RWPE2 (cell line): Measurements from ENCODE around the gene TNK2.
"Not testable (repeated sequence)": the region's sequence is repeated elsewhere in the genome, so short reads cannot be mapped to it uniquely, and the experiment has no call there.

ENCODE experiments used
- ATAC-seq: fragments of 200-7000 bp; cut with Tn5 transposase; 3 replicates; pipeline ENCODE4 v1.9.1; 2021; ENCODE audit warnings: low read depth
- DNase-seq: peaks from one replicate; pipeline ENCODE4 v3.0.0-alpha.2; 2020; ENCODE audit warnings: low spot score
- H3K27ac ChIP-seq: fragments of 450-650 bp; 2 replicates; pipeline ENCODE4 v1.5.1; 2017; ENCODE audit warnings: mild to moderate bottlenecking; ENCODE audit not compliant: poor library complexity, severe bottlenecking
- H3K27me3 ChIP-seq: fragments of 250-450 bp; sonication (Bioruptor Pico); 2 replicates; pipeline ENCODE4 v1.5.1; 2021; ENCODE audit warnings: mild to moderate bottlenecking, moderate library complexity; ENCODE audit not compliant: insufficient read depth, poor library complexity, severe bottlenecking
- H3K36me3 ChIP-seq: fragments of 250-450 bp; sonication (Bioruptor Pico); 2 replicates; pipeline ENCODE4 v1.5.1; 2020; ENCODE audit warnings: low read depth, mild to moderate bottlenecking, moderate library complexity
- H3K4me1 ChIP-seq: fragments of 250-450 bp; sonication (Bioruptor Pico); 2 replicates; pipeline ENCODE4 v1.5.1; 2021; ENCODE audit warnings: mild to moderate bottlenecking, moderate library complexity; ENCODE audit not compliant: insufficient read depth, poor library complexity, severe bottlenecking
- H3K4me3 ChIP-seq: fragments of 250-450 bp; sonication (Bioruptor Pico); 2 replicates; pipeline ENCODE4 v1.5.1; 2021; ENCODE audit warnings: mild to moderate bottlenecking, moderate library complexity; ENCODE audit not compliant: severe bottlenecking
- H3K9me3 ChIP-seq: fragments of 250-450 bp; sonication (Bioruptor Pico); 2 replicates; pipeline ENCODE4 v1.5.1; 2021; ENCODE audit warnings: mild to moderate bottlenecking, moderate library complexity; ENCODE audit not compliant: severe bottlenecking
- CTCF ChIP-seq: fragments of 450-650 bp; IDR thresholded peaks from one replicate; pipeline ENCODE4 v1.5.1; 2017; ENCODE audit warnings: mild to moderate bottlenecking, moderate library complexity; ENCODE audit not compliant: poor library complexity, severe bottlenecking

The TNK2 gene

GRCh38 chr3:195873281-195873887, 35.0 kb downstream of the TNK2 start:
- no peaks in the 10 kb centered on the region for H3K27me3 ChIP-seq
- DNase-seq: peak; percentile 58
- H3K36me3 ChIP-seq: peaks cover 46% of the 10 kb centered on the region
- H3K27ac ChIP-seq: peak overlapping the region; percentile 18
- no peak for TF ChIP-seq CTCF
- H3K4me3 ChIP-seq: no peak overlapping the region
- ATAC-seq: no peak
- no peaks in the 10 kb centered on the region for H3K9me3 ChIP-seq
- H3K4me1 ChIP-seq: peaks cover 7% of the 10 kb centered on the region

GRCh38 chr3:195872800-195873199, 35.6 kb downstream of the TNK2 start:
- no peak for TF ChIP-seq CTCF
- H3K27me3 ChIP-seq: no peaks in the 10 kb centered on the region
- DNase-seq (peak; percentile 69), ATAC-seq (no peak)
- no peak overlapping the region for H3K4me3 ChIP-seq
- peaks cover 7% of the 10 kb centered on the region for H3K4me1 ChIP-seq
- peaks cover 43% of the 10 kb centered on the region for H3K36me3 ChIP-seq
- no peaks in the 10 kb centered on the region for H3K9me3 ChIP-seq
- no peak overlapping the region for H3K27ac ChIP-seq

- no peaks in the 10 kb centered on the region for H3K9me3 ChIP-seq
- peak; percentile 45 for DNase-seq
- TF ChIP-seq CTCF: no peak
- peaks cover 7% of the 10 kb centered on the region for H3K4me1 ChIP-seq
- H3K27me3 ChIP-seq: no peaks in the 10 kb centered on the region
- ATAC-seq: no peak
- H3K4me3 ChIP-seq: no peak overlapping the region
- H3K27ac ChIP-seq: no peak overlapping the region
- H3K36me3 ChIP-seq: peaks cover 41% of the 10 kb centered on the region
Measured at GRCh38 chr3:195872097-195872496, 36.3 kb downstream of the TNK2 start.

- not testable (repeated sequence) for H3K9me3 ChIP-seq, H3K27ac ChIP-seq, DNase-seq, ATAC-seq, H3K4me3 ChIP-seq, H3K4me1 ChIP-seq, H3K27me3 ChIP-seq
- peaks cover 37% of the 10 kb centered on the region for H3K36me3 ChIP-seq
Measured at GRCh38 chr3:195871686-195872085, 36.7 kb downstream of the TNK2 start.

- no peak for TF ChIP-seq CTCF
- H3K36me3 ChIP-seq: peaks cover 38% of the 10 kb centered on the region
- no peak overlapping the region for H3K4me3 ChIP-seq
- no peaks in the 10 kb centered on the region for H3K9me3 ChIP-seq
- no peak for DNase-seq
- ATAC-seq: no peak
- peaks cover 7% of the 10 kb centered on the region for H3K4me1 ChIP-seq
- H3K27ac ChIP-seq: peak overlapping the region; percentile 50
- no peaks in the 10 kb centered on the region for H3K27me3 ChIP-seq
Measured at GRCh38 chr3:195870937-195871336, 37.4 kb downstream of the TNK2 start.
